Measurements from ENCODE around the gene ERFE. TPM values are rescaled to one million over a fixed set of nuclear protein-coding genes. Genes with fewer than 3 reads are reported as not detected.

Gene ERFE
- total RNA-seq, 1 donor from 2014 or later = 2.6 TPM

GRCh38 chr2:238163481-238164198, 4.9 kb downstream of the ERFE start:
- TF ChIP-seq CTCF (conservative IDR thresholded peaks at IDR 0.05) = no peak
- Mint-ChIP-seq H3K36me3 (ENCODE audit: low read depth) (no peaks in the 10 kb centered on the region), H3K4me3 (no peak overlapping the region), H3K27me3 (ENCODE audit: low read depth) (peaks cover 55% of the 10 kb centered on the region), H3K4me1 (peaks cover 9% of the 10 kb centered on the region), H3K9me3 (no peaks in the 10 kb centered on the region), H3K27ac (ENCODE audit: unreplicated experiment) (no peak overlapping the region)
- DNase-seq (ENCODE audit: low read depth, low spot score) = no peak

DNA sequence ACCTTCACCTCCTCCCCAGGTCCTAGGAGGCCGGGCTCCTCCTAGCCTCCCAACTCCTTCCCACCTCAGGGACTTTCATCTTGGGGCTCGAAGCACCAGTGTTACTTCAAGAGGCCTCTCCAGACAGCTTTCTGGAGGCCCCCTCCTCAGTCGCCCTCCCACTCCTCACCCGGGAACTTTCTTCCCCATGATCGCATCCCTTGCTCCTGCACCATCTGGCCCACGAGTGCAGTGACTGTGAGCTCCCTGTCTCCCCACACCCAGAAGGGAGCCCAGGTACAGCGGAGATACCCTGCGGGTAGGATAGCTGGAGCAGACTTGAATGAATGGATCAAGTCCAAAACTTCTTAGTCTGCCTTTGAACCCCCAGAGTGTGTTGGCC, 6.1 kb downstream of the ERFE start:
- H3K9me3 Mint-ChIP-seq = no peaks in the 10 kb centered on the region
- no peak for TF ChIP-seq CTCF (conservative IDR thresholded peaks at IDR 0.05)
- no peak for DNase-seq (ENCODE audit: low read depth, low spot score)
- H3K27ac Mint-ChIP-seq (ENCODE audit: unreplicated experiment) = no peak overlapping the region
- no peaks in the 10 kb centered on the region for H3K36me3 Mint-ChIP-seq (ENCODE audit: low read depth)
- H3K4me3 Mint-ChIP-seq = peak overlapping the region; percentile 41
- H3K27me3 Mint-ChIP-seq (ENCODE audit: low read depth) = peaks cover 47% of the 10 kb centered on the region
- peaks cover 4% of the 10 kb centered on the region for H3K4me1 Mint-ChIP-seq

GRCh38 chr2:238165288-238165921, 6.6 kb downstream of the ERFE start:
- H3K4me3 Mint-ChIP-seq = peak overlapping the region; percentile 41
- TF ChIP-seq CTCF (conservative IDR thresholded peaks at IDR 0.05) = no peak
- peaks cover 2% of the 10 kb centered on the region for H3K4me1 Mint-ChIP-seq
- H3K9me3 Mint-ChIP-seq = no peaks in the 10 kb centered on the region
- no peak for DNase-seq (ENCODE audit: low read depth, low spot score)
- H3K27me3 Mint-ChIP-seq (ENCODE audit: low read depth) = peaks cover 43% of the 10 kb centered on the region
- no peak overlapping the region for H3K27ac Mint-ChIP-seq (ENCODE audit: unreplicated experiment)
- H3K36me3 Mint-ChIP-seq (ENCODE audit: low read depth) = peaks cover 3% of the 10 kb centered on the region

- TF ChIP-seq CTCF (conservative IDR thresholded peaks at IDR 0.05) = no peak
- Mint-ChIP-seq H3K36me3 (ENCODE audit: low read depth) (peaks cover 10% of the 10 kb centered on the region), H3K9me3 (no peaks in the 10 kb centered on the region), H3K4me1 (no peaks in the 10 kb centered on the region), H3K27ac (ENCODE audit: unreplicated experiment) (no peak overlapping the region), H3K4me3 (no peak overlapping the region), H3K27me3 (ENCODE audit: low read depth) (peaks cover 36% of the 10 kb centered on the region)
- no peak for DNase-seq (ENCODE audit: low read depth, low spot score)
These were observed 7.9 kb downstream of the ERFE start for GRCh38 chr2:238166391-238167343.

DNA sequence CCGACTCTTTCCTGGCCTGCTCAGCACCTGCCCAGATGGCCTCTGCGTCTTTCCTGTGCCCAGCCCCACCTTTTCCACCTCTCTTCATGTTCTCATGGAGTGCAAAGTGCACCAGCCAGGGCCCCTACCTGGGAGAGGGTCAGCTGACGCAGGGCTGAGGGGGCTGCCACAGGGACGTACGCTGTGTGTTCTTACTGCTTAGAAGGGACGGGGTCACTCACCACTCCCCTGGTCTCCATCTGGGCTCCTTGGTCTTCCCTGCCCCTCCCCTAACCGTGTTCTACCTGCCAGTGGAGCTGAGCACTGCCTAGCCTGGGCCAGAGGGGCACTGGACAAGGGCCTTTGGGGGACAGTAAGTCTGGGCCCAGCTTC, 8.6 kb downstream of the ERFE start:
- Mint-ChIP-seq H3K4me3 (no peak overlapping the region), H3K4me1 (no peaks in the 10 kb centered on the region), H3K9me3 (no peaks in the 10 kb centered on the region), H3K27me3 (ENCODE audit: low read depth) (peaks cover 31% of the 10 kb centered on the region), H3K27ac (ENCODE audit: unreplicated experiment) (no peak overlapping the region), H3K36me3 (ENCODE audit: low read depth) (peaks cover 10% of the 10 kb centered on the region)
- DNase-seq (ENCODE audit: low read depth, low spot score) = no peak
- TF ChIP-seq CTCF (conservative IDR thresholded peaks at IDR 0.05) = no peak

All from neural crest cell (in vitro differentiated cells).